ENCODE measurements around the gene GJB6.

The GJB6 gene

DNA sequence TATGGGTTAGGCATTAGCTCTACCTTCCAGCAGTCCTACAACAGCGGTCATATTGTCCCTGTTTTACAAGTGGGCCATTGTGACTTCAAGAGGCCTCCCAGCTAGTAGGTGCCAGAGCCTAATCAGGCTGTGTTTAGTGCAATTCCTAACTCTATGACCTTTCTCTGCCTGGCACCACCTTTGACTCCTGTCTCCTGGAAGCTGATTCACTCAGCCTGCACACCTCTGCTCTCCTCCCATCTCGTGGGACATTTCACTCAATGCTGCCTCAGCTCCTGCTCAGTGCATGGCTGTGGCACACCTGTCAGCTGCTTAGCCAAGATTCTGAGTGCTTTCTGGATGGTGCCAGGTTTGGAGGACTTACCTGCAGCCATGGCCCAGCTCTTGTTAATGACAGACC, 9.5 kb upstream of the GJB6 start:
- Histone ChIP-seq H3K27ac (ENCODE audit: extremely low read depth, low read depth, low read length) (no peak overlapping the region), H3K4me3 (ENCODE audit: low read depth, low read length) (no peak overlapping the region), H3K4me1 (ENCODE audit: control insufficient read depth, insufficient read depth, low read length) (no peaks in the 10 kb centered on the region), H3K36me3 (ENCODE audit: control insufficient read depth in 2 of 2, insufficient read depth in 1 of 2, low read length in 2 of 2) (no peaks in the 10 kb centered on the region), H3K9me3 (ENCODE audit: control insufficient read depth, insufficient read depth, low read depth, low read length) (no peaks in the 10 kb centered on the region)
- POLR2A ChIA-PET = no interaction called here
- CTCF ChIA-PET = interaction anchor here (0.6 kb wide), 1 partner anchor 376 kb away, joined by 3 read pairs; no protein-coding TSS in a partner anchor
- no peak for TF ChIP-seq KLF16 (tag by site-specific recombination; IDR thresholded peaks at IDR 0.05)
- TF ChIP-seq ZNF555 (tag by site-specific recombination; conservative IDR thresholded peaks at IDR 0.05) = no peak
- no peak for TF ChIP-seq ZSCAN23 (tag by site-specific recombination; IDR thresholded peaks at IDR 0.05)
- no peak for TF ChIP-seq ZNF571 (tag by site-specific recombination; IDR thresholded peaks at IDR 0.05)
- TF ChIP-seq ZNF112 (tag by site-specific recombination; IDR thresholded peaks at IDR 0.05) = no peak
- TF ChIP-seq ZNF398 (tag by site-specific recombination; IDR thresholded peaks at IDR 0.05) = no peak
- no peak for TF ChIP-seq ZNF600 (tag by site-specific recombination; IDR thresholded peaks at IDR 0.05)
- TF ChIP-seq BCL6B (tag by site-specific recombination; IDR thresholded peaks at IDR 0.05) = no peak
- no peak for TF ChIP-seq ZNF488 (tag by site-specific recombination; IDR thresholded peaks at IDR 0.05)
- TF ChIP-seq WT1 (tag by site-specific recombination; IDR thresholded peaks at IDR 0.05) = no peak
- TF ChIP-seq ZNF513 (tag by site-specific recombination; IDR thresholded peaks at IDR 0.05) = no peak
- no peak for TF ChIP-seq ZNF292 (tag by site-specific recombination; IDR thresholded peaks at IDR 0.05; ENCODE audit: borderline replicate concordance, low read depth)
- no peak for TF ChIP-seq ZBTB48 (tag by site-specific recombination; IDR thresholded peaks at IDR 0.05)
- TF ChIP-seq MYNN (tag by site-specific recombination; IDR thresholded peaks at IDR 0.05; ENCODE audit: borderline replicate concordance) = no peak
- no peak for TF ChIP-seq SETDB1 (IDR thresholded peaks at IDR 0.05; ENCODE audit: insufficient read length, low read length)
- TF ChIP-seq, protein P1, sequence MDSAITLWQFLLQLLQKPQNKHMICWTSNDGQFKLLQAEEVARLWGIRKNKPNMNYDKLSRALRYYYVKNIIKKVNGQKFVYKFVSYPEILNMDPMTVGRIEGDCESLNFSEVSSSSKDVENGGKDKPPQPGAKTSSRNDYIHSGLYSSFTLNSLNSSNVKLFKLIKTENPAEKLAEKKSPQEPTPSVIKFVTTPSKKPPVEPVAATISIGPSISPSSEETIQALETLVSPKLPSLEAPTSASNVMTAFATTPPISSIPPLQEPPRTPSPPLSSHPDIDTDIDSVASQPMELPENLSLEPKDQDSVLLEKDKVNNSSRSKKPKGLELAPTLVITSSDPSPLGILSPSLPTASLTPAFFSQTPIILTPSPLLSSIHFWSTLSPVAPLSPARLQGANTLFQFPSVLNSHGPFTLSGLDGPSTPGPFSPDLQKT (IDR thresholded peaks at IDR 0.05; ENCODE audit: borderline replicate concordance, low read depth, low read length) = no peak
- no peak for TF ChIP-seq SP7 (tag by site-specific recombination; IDR thresholded peaks at IDR 0.05)
- no peak for TF ChIP-seq ZNF629 (tag by site-specific recombination; IDR thresholded peaks at IDR 0.05)
- TF ChIP-seq ZNF133 (tag by site-specific recombination; IDR thresholded peaks at IDR 0.05) = no peak

- Histone ChIP-seq H3K9me3 (ENCODE audit: control insufficient read depth, insufficient read depth, low read depth, low read length) (no peaks in the 10 kb centered on the region), H3K27ac (ENCODE audit: extremely low read depth, low read depth, low read length) (no peak overlapping the region), H3K4me3 (ENCODE audit: low read depth, low read length) (no peak overlapping the region), H3K36me3 (ENCODE audit: control insufficient read depth in 2 of 2, insufficient read depth in 1 of 2, low read length in 2 of 2) (no peaks in the 10 kb centered on the region), H3K4me1 (ENCODE audit: control insufficient read depth, insufficient read depth, low read length) (no peaks in the 10 kb centered on the region)
- ChIA-PET CTCF (no interaction called here), POLR2A (no interaction called here)
- TF ChIP-seq, protein P2, sequence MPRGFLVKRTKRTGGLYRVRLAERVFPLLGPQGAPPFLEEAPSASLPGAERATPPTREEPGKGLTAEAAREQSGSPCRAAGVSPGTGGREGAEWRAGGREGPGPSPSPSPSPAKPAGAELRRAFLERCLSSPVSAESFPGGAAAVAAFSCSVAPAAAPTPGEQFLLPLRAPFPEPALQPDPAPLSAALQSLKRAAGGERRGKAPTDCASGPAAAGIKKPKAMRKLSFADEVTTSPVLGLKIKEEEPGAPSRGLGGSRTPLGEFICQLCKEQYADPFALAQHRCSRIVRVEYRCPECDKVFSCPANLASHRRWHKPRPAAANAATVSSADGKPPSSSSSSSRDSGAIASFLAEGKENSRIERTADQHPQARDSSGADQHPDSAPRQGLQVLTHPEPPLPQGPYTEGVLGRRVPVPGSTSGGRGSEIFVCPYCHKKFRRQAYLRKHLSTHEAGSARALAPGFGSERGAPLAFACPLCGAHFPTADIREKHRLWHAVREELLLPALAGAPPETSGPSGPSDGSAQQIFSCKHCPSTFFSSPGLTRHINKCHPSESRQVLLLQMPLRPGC (tag by site-specific recombination; IDR thresholded peaks at IDR 0.05) = no peak
- TF ChIP-seq ZNF510 (tag by site-specific recombination; IDR thresholded peaks at IDR 0.05; ENCODE audit: insufficient replicate concordance) (no peak), ZNF768 (tag by site-specific recombination; IDR thresholded peaks at IDR 0.05) (no peak), ZNF112 (tag by site-specific recombination; IDR thresholded peaks at IDR 0.05) (no peak), IKZF3 (tag by site-specific recombination; IDR thresholded peaks at IDR 0.05) (no peak), PRDM10 (tag by site-specific recombination; IDR thresholded peaks at IDR 0.05) (no peak)
Observed at GRCh38 chr13:20239748-20240147, 7.6 kb upstream of the GJB6 start.
